PFSK-1 (cell line): ENCODE measurements around the gene PEX26.

Experiments
- FOXP2 ChIP-seq: optimal IDR thresholded peaks from 2 replicates; pipeline ENCODE3; 2011; ENCODE audit warnings: borderline replicate concordance, control low read depth, inconsistent platforms; ENCODE audit not compliant: insufficient read depth; ENCODE audit errors: extremely low read length, extremely low read depth
- POLR2AphosphoS5 ChIP-seq: IDR thresholded peaks from 2 replicates; pipeline ENCODE4 v1.6.1; 2012; ENCODE audit warnings: low read depth, mild to moderate bottlenecking, control low read depth, low read length, moderate library complexity
- REST ChIP-seq, 2 experiments: IDR thresholded peaks; 2 replicates each; pipeline versions ENCODE4 v1.6.1 to v1.8.0; 2011 to 2012; ENCODE audit warnings: low read depth in 2 of 2, low read length in 2 of 2, control low read depth in 1 of 2, inconsistent platforms in 1 of 2, mild to moderate bottlenecking in 1 of 2, moderate library complexity in 1 of 2; ENCODE audit not compliant: insufficient read depth in 1 of 2
- SIN3A ChIP-seq: IDR thresholded peaks from 2 replicates; pipeline ENCODE4 v1.6.1; 2012; ENCODE audit warnings: mild to moderate bottlenecking, low read length, moderate library complexity, borderline replicate concordance; ENCODE audit not compliant: insufficient read depth
- TAF1 ChIP-seq: IDR thresholded peaks from 2 replicates; pipeline ENCODE4 v1.6.1; 2012; ENCODE audit warnings: low read length, control low read depth, borderline replicate concordance; ENCODE audit not compliant: insufficient read depth

DNA sequence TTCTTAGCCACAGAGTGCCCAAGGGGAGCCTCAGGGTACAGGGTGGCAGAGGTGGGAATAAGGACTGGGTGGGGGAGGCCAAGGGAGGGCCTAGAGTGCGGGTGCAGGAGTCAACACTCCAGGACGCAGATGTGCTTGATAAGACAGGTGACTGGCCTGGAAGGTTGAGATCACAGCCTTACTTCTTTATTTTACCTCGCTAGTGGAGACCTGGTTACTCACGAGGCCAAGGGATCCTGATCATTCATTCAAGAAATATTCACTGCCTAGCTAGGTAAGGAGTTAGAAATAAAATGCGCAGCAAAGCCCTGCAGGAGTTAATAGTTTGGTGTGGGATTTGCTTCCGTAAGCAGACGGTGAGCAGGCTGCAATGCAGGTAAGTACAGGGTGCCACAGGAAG, 13.2 kb upstream of the PEX26 start:
- TF ChIP-seq POLR2AphosphoS5 (no peak), SIN3A (no peak), TAF1 (no peak), REST (IDR thresholded peaks at IDR 0.05; ENCODE audit: insufficient read depth in 1 of 2, low read depth in 2 of 2, low read length in 2 of 2) (no peak), FOXP2 (no peak)
